Spleen (tissue), 7 donors: ENCODE measurements around the gene BACH2.

Experiments
- POLR2A ChIP-seq, 3 donors: fragments of 450-650 bp; IDR thresholded peaks; one replicate each; pipeline ENCODE4 v1.5.1; 2017; ENCODE audit warnings: antibody characterized with exemption in 3 of 3, mild to moderate bottlenecking in 1 of 3
- TF ChIP-seq, protein P1 (sequence below), 11 experiments: fragments of 200-600 bp in 7 of 11; fragments of 450-650 bp in 4 of 11; sonication (generic) in 4 of 11; IDR thresholded peaks in 8 of 11; conservative IDR thresholded peaks in 3 of 11; 1 replicate in 7 of 11; 2 replicates in 4 of 11; pipeline versions ENCODE4 v1.4.0 to v1.8.0; 2016 to 2021; ENCODE audit warnings: antibody characterized with exemption in 11 of 11, inconsistent platforms in 4 of 11, mild to moderate bottlenecking in 1 of 11
- donor health status: DM: no; HTN: no; CAD: no; lungs with moderate emphysema.
- donor health status: DM: no; HTN: no; CAD: no.
- donor health status: DM: no; HTN: no; CAD: no.

DNA sequence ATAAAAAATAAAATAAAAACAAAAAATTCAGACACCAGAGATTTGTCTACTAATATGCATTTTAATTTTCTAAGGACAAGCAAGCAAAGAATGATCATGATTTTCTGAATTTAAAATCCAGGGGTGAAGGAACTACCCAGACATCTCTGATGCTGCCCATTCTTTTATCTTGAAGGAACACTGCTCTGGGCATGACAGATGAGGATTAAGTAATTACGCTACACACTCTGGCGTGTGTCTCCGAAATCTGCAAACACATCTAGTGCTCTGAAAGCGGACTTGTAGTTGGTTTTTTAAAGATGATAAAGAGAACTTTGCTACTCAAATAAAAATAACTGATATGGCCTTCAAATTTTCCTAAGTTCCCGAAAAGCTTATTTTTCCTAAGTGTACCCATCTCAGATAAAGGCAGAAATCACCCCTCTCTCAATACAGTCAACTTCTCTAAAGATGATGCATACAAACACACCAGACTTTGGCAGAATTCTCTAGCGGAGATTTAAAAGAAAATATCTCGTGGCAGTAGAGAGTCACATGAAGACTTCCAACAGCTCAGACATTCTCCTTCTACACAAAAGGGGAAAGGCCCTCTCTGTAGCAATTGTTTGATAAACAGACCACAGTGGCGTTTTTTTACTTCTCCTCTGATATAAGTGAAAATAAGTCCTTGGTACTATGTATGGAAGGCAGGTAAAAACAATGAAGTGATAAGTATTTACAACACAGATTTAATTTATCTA, 133.8 kb downstream of the BACH2 start:
- TF ChIP-seq, protein P1, sequence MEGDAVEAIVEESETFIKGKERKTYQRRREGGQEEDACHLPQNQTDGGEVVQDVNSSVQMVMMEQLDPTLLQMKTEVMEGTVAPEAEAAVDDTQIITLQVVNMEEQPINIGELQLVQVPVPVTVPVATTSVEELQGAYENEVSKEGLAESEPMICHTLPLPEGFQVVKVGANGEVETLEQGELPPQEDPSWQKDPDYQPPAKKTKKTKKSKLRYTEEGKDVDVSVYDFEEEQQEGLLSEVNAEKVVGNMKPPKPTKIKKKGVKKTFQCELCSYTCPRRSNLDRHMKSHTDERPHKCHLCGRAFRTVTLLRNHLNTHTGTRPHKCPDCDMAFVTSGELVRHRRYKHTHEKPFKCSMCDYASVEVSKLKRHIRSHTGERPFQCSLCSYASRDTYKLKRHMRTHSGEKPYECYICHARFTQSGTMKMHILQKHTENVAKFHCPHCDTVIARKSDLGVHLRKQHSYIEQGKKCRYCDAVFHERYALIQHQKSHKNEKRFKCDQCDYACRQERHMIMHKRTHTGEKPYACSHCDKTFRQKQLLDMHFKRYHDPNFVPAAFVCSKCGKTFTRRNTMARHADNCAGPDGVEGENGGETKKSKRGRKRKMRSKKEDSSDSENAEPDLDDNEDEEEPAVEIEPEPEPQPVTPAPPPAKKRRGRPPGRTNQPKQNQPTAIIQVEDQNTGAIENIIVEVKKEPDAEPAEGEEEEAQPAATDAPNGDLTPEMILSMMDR (IDR thresholded peaks at IDR 0.05 in 8 of 11, conservative IDR thresholded peaks at IDR 0.05 in 3 of 11), result no peak
- no peak for TF ChIP-seq POLR2A (IDR thresholded peaks at IDR 0.05)
